ENCODE measurements around the gene IVL.

The IVL gene

GRCh38 chr1:152946651-152947256 lies 38.4 kb downstream of the IVL start, which contains the start of gene SPRR5:
Gene SPRR5 (plus strand): TSS chr1:152947206. CDS start chr1:152948555, 1,349 bp downstream.
- DNase-seq (ENCODE audit: low read depth in 2 of 2) = no peak

- DNase-seq (ENCODE audit: low read depth in 2 of 2) = no peak
Observed at GRCh38 chr1:152951711-152952110, 43.4 kb downstream of the IVL start.

DNA sequence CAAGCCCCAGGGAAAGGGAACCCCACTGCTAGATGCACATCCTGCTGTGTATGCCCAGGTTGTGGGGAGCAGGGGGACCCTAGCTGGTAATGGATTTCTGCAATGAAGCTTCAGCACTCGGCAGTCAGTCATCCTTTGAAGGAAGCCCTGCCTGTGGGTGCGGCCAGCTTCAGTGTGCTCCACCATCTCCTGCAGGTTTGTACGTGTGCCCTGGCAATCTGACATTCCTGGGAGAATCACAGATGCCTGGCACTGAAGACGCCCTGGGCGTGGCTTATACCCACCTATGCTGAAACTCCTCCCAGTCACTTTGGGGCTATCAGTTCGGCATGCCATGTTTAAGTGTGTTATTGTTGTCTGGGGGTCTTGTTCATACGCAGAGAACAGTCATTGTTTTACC lies 45.4 kb downstream of the IVL start:
- no peak for DNase-seq (ENCODE audit: low read depth in 2 of 2)

DNA sequence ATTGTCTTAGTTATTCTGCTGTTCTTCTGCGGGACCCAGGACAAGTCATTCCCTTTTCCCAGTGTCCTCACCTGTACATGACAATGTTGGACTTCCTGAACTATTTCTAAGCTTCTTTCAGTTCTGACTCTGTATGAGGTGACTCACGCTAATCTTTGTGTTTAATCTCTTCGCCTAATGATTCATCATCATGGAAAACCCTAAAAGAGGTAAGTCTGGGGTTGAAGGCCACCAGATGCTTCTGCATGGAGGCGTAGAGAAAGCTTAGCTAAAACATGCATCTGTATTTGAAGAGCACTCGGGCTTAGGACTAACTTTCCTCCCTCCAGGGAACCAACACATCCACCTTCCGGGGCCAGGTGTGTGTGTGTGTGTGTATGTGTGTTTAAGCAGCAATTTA lies 46.1 kb downstream of the IVL start:
- DNase-seq (ENCODE audit: low read depth in 2 of 2) = no peak

DNA sequence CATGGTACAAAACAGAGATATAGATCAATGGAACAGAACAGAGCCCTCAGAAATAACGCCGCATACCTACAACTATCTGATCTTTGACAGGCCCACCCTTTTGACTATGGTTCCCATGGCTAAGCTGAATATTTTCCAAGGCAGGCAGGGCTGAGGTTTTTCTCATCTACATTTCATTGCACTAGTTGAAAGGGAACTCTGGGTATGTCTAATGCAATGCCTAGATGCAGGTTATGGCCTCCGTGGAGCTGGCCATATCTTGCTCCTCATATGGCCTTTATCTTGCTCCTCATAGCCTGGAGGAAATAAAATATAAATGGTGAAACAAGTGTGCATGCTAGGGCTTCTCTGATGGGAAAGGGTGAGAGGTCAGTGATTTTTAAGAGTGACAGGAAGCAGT lies 49.2 kb downstream of the IVL start:
- DNase-seq (ENCODE audit: low read depth in 2 of 2) = no peak

DNA sequence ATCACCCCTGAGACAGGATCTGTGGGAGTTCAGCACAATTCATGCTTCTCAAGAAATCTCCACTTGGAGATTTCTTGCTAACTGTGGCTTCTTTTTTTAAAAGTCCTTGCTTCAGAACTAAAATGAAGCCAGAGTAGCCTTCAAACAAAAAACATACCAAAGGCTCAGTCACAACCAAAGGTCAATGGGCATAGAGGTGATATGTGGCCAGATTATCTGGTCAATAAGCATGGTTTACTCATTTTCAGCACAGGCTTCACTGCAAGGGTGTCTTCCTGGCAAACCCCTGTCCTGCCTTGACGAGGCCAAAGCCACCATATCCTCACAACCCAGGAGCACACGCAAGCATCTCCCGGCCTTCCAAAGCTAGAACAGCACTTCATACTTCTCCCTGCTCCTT lies 50.9 kb downstream of the IVL start:
- DNase-seq (ENCODE audit: low read depth in 2 of 2) = no peak

DNA sequence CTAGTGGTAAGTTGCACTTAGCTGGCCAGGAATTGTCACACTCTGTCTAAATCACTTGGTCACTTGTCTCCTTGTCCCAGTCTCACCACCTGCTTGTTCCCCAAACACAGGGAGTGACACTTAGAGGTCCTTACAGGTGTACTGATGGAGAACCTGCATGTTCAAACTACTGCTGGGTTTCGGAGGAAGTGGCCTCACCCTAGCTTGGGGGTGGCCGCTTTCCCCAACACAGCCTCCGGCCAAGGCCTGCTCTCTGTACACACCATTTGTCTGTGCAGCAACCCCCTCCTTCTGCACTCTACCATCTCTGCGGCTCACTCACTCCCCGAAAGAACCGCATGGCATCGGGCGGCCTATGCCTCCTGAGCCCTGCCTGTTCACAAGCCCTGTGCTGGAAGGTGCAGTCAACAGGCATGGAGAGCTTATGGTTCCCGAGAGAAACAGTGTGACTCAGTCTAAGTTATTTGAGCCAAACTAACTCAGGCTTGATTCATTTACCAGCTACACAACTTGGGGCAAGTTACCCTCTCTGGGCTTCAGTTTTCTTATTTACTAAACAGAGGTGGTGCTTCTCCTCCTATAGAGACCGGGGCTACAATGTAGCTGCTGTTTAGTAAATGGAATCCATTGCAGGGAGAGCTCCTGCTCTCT lies 51.6 kb downstream of the IVL start:
- DNase-seq (ENCODE audit: low read depth in 2 of 2) = no peak

- no peak for DNase-seq (ENCODE audit: low read depth in 2 of 2)
Observed at GRCh38 chr1:152960452-152961044, 52.2 kb downstream of the IVL start.

All from stimulated activated CD4-positive, alpha-beta T cell treated with anti-CD3 and anti-CD28 coated beads, Interleukin-1b, Interleukin-23, amount 100 ng/mL, for 1 hour (primary cell).